AG04449 (cell line): ENCODE data around the gene FAM149B1.

ENCODE experiments used
- CTCF ChIA-PET: fragments of 350-600 bp; formaldehyde crosslinking; extraction: SDS; loops from one replicate; lab custom pipeline; 2021; ENCODE audit warnings: antibody characterized with exemption; lab: Yijun Ruan, JAX
- POLR2A ChIA-PET: fragments of 400-600, 350-600 bp; formaldehyde crosslinking; extraction: SDS; loops from one replicate; lab custom pipeline; 2020; ENCODE audit warnings: antibody characterized with exemption, inconsistent platforms; lab: Yijun Ruan, JAX
- DNase-seq: peaks from one replicate; pipeline ENCODE4 v3.0.0-alpha.2; 2010; ENCODE audit warnings: low read depth, low spot score
- H3K4me3 ChIP-seq: 2 replicates; pipeline ENCODE4 v1.5.1; 2011; ENCODE audit warnings: low read depth, mild to moderate bottlenecking, control low read depth, low read length
- TF ChIP-seq, protein P1 (sequence below): IDR thresholded peaks from one replicate; pipeline ENCODE4 v1.5.1; 2011; ENCODE audit warnings: mild to moderate bottlenecking, moderate library complexity, low read length, control low read depth, inconsistent platforms; ENCODE audit not compliant: insufficient read depth; ENCODE audit errors: missing control alignments

FAM149B1 gene

GRCh38 chr10:73166972-73167371, 947 bp upstream of the FAM149B1 start:
- peak overlapping the region; percentile 88 for H3K4me3 ChIP-seq
- TF ChIP-seq, protein P1, sequence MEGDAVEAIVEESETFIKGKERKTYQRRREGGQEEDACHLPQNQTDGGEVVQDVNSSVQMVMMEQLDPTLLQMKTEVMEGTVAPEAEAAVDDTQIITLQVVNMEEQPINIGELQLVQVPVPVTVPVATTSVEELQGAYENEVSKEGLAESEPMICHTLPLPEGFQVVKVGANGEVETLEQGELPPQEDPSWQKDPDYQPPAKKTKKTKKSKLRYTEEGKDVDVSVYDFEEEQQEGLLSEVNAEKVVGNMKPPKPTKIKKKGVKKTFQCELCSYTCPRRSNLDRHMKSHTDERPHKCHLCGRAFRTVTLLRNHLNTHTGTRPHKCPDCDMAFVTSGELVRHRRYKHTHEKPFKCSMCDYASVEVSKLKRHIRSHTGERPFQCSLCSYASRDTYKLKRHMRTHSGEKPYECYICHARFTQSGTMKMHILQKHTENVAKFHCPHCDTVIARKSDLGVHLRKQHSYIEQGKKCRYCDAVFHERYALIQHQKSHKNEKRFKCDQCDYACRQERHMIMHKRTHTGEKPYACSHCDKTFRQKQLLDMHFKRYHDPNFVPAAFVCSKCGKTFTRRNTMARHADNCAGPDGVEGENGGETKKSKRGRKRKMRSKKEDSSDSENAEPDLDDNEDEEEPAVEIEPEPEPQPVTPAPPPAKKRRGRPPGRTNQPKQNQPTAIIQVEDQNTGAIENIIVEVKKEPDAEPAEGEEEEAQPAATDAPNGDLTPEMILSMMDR: no peak
- DNase-seq: no peak
- POLR2A ChIA-PET: no interaction called here
- CTCF ChIA-PET: interaction anchor here (5.2 kb wide), 1 partner anchor 9 kb away, joined by 58 read pairs; no protein-coding TSS in a partner anchor

DNA sequence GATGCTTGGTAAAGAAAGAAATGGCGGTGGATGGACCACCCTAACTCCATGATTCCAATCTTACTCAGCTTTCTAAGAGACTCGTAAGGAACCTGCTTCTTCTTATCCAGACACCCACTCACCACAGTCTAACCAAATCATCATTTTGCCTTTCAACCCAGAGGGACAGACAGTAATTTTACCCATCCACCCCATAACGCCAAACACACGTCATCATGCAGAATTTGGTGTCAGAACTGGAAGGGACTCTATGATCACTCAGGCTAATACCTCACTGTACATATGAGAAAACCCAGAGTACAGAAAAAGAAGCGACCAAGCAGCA, 499 bp upstream of the FAM149B1 start:
- TF ChIP-seq, protein P1: no peak

GRCh38 chr10:73168465-73168803, 515 bp downstream of the FAM149B1 start:
- TF ChIP-seq, protein P1: no peak
- peak overlapping the region; percentile 88 for H3K4me3 ChIP-seq
- ChIA-PET POLR2A (interaction anchor here (0.6 to 1.4 kb wide), 6 partner anchors 14 to 134 kb away, joined by 3 to 7 read pairs (median 4); partner anchors contain the start of genes DNAJC9 and P4HA1), CTCF (interaction anchor here (2.0 to 5.2 kb wide), 2 partner anchors 11 to 73 kb away, joined by 6 to 58 read pairs; no protein-coding TSS in a partner anchor)
- DNase-seq: no peak

More for the DNA sequence above, 499 bp upstream of the FAM149B1 start:
- peak overlapping the region; percentile 88 for H3K4me3 ChIP-seq
- ChIA-PET POLR2A (interaction anchor here (1.4 kb wide), 1 partner anchor 39 kb away, joined by 5 read pairs; no protein-coding TSS in a partner anchor), CTCF (interaction anchor here (5.2 kb wide), 1 partner anchor 10 kb away, joined by 58 read pairs; no protein-coding TSS in a partner anchor)
- no peak for DNase-seq

GRCh38 chr10:73169320-73169719, 1.4 kb downstream of the FAM149B1 start:
- ChIA-PET POLR2A (no interaction called here), CTCF (interaction anchor here (2.0 to 5.2 kb wide), 2 partner anchors 12 to 74 kb away, joined by 6 to 58 read pairs; no protein-coding TSS in a partner anchor)
- H3K4me3 ChIP-seq: no peak overlapping the region
- TF ChIP-seq, protein P1: no peak
- no peak for DNase-seq

DNA sequence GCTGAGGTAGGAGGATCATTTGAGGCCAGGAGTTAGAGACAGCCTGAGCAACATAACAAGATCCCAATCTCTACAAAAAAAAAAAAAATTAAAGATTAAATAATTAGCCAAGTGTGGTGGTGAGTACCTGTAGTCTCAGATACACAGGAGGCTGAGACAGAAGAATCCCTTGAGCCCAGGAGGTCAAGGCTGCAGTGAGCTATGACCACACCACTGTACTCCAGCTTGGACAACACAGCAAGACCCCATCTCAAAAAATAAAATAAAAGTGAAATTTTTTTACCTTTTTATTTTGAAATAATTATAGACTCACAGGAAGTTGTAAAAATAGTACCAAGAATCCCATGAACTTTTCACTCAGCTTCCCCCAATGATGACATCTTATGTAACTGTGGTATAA, 4.9 kb downstream of the FAM149B1 start:
- POLR2A ChIA-PET: no interaction called here
- H3K4me3 ChIP-seq: no peak overlapping the region
- TF ChIP-seq, protein P1: no peak
- CTCF ChIA-PET: interaction anchor here (1.8 kb wide), 1 partner anchor 14 kb away, joined by 8 read pairs; no protein-coding TSS in a partner anchor
- no peak for DNase-seq

- CTCF ChIA-PET: interaction anchor here (1.2 to 3.5 kb wide), 2 partner anchors 15 to 19 kb away, joined by 3 to 18 read pairs; no protein-coding TSS in a partner anchor
- TF ChIP-seq, protein P1: no peak
- H3K4me3 ChIP-seq: no peak overlapping the region
- POLR2A ChIA-PET: no interaction called here
- no peak for DNase-seq
Observed at GRCh38 chr10:73174148-73174925, 6.4 kb downstream of the FAM149B1 start.
